ENCODE data around the gene PQBP1.

GRCh38 chrX:48854898-48855297 is 42.8 kb upstream of the PQBP1 start:
- TF ChIP-seq CTCF (IDR thresholded peaks at IDR 0.05) (no peak), POLR2A (IDR thresholded peaks at IDR 0.05) (no peak)

All from uterus (tissue), 2 donors.